Stimulated activated effector memory CD8-positive, alpha-beta T cell treated with anti-CD3 and anti-CD28 coated beads, Interleukin-12 subunit alpha, Interleukin-12 subunit beta, amount 100 ng/mL, for 72 hours (primary cell): ENCODE results near the gene SSR1.
A peak's percentile ranks its signal among the peaks of the same experiment; 100 is the strongest.
"Not testable (repeated sequence)": the region's sequence is repeated elsewhere in the genome, so short reads cannot be mapped to it uniquely, and the experiment has no call there.

Experiments used
- ATAC-seq: fragments of 150-1000 bp; cut with Tn5 transposase; 2 replicates; pipeline ENCODE4 v1.10.0; 2021
- DNase-seq, 2 donors: peaks; one replicate each; pipeline ENCODE4 v3.0.0; 2021 to 2022; ENCODE audit warnings: low spot score in 2 of 2
- H3K27ac Mint-ChIP-seq: one replicate; pipeline ENCODE4 v1.8.0; 2022; ENCODE audit warnings: mild to moderate bottlenecking, mixed read lengths
- H3K36me3 Mint-ChIP-seq: one replicate; pipeline ENCODE4 v1.8.0; 2022; ENCODE audit warnings: mild to moderate bottlenecking, mixed read lengths
- H3K4me1 Mint-ChIP-seq: one replicate; pipeline ENCODE4 v1.8.0; 2022; ENCODE audit warnings: mixed read lengths
- H3K4me3 Mint-ChIP-seq: one replicate; pipeline ENCODE4 v1.8.0; 2022; ENCODE audit warnings: mild to moderate bottlenecking, mixed read lengths
- H3K9me3 Mint-ChIP-seq: one replicate; pipeline ENCODE4 v1.8.0; 2022; ENCODE audit warnings: mixed read lengths

Gene SSR1

GRCh38 chr6:7328243-7328642 is 15.2 kb upstream of the SSR1 start:
- no peak overlapping the region for H3K27ac Mint-ChIP-seq
- H3K4me3 Mint-ChIP-seq: no peak overlapping the region
- DNase-seq: no peak
- ATAC-seq: peak; percentile 75
- H3K36me3 Mint-ChIP-seq: no peaks in the 10 kb centered on the region
- peaks cover 6% of the 10 kb centered on the region for H3K4me1 Mint-ChIP-seq
- peaks cover 3% of the 10 kb centered on the region for H3K9me3 Mint-ChIP-seq

- Mint-ChIP-seq H3K9me3 (peaks cover 3% of the 10 kb centered on the region), H3K27ac (no peak overlapping the region), H3K4me3 (no peak overlapping the region), H3K36me3 (no peaks in the 10 kb centered on the region), H3K4me1 (peaks cover 6% of the 10 kb centered on the region)
- DNase-seq (no peak), ATAC-seq (no peak)
Observed at GRCh38 chr6:7325750-7326149, 12.8 kb upstream of the SSR1 start.

- H3K9me3 Mint-ChIP-seq: peaks cover 3% of the 10 kb centered on the region
- no peak overlapping the region for H3K4me3 Mint-ChIP-seq
- no peaks in the 10 kb centered on the region for H3K36me3 Mint-ChIP-seq
- peaks cover 6% of the 10 kb centered on the region for H3K4me1 Mint-ChIP-seq
- no peak for ATAC-seq
- no peak for DNase-seq
- H3K27ac Mint-ChIP-seq: no peak overlapping the region
Observed at GRCh38 chr6:7324520-7324919, 11.5 kb upstream of the SSR1 start.

- DNase-seq: no peak
- H3K36me3 Mint-ChIP-seq: no peaks in the 10 kb centered on the region
- H3K9me3 Mint-ChIP-seq: peaks cover 3% of the 10 kb centered on the region
- peaks cover 1% of the 10 kb centered on the region for H3K4me1 Mint-ChIP-seq
- no peak overlapping the region for H3K27ac Mint-ChIP-seq
- H3K4me3 Mint-ChIP-seq: no peak overlapping the region
- ATAC-seq: no peak
Observed at GRCh38 chr6:7323074-7323473, 10.1 kb upstream of the SSR1 start.

GRCh38 chr6:7321866-7322265 is 8.9 kb upstream of the SSR1 start:
- DNase-seq, H3K27ac Mint-ChIP-seq, H3K36me3 Mint-ChIP-seq, ATAC-seq, H3K4me3 Mint-ChIP-seq, H3K9me3 Mint-ChIP-seq, H3K4me1 Mint-ChIP-seq: not testable (repeated sequence)

GRCh38 chr6:7319406-7319805 is 6.4 kb upstream of the SSR1 start:
- not testable (repeated sequence) for H3K4me1 Mint-ChIP-seq, H3K36me3 Mint-ChIP-seq

GRCh38 chr6:7317538-7317937 is 4.5 kb upstream of the SSR1 start:
- no peak for DNase-seq
- H3K27ac Mint-ChIP-seq: no peak overlapping the region
- no peak for ATAC-seq
- H3K4me3 Mint-ChIP-seq: no peak overlapping the region
- no peaks in the 10 kb centered on the region for H3K9me3 Mint-ChIP-seq
- peaks cover 13% of the 10 kb centered on the region for H3K36me3 Mint-ChIP-seq
- H3K4me1 Mint-ChIP-seq: no peaks in the 10 kb centered on the region

More at GRCh38 chr6:7319406-7319805, 6.4 kb upstream of the SSR1 start:
- ATAC-seq, H3K4me3 Mint-ChIP-seq, DNase-seq, H3K9me3 Mint-ChIP-seq, H3K27ac Mint-ChIP-seq: not testable (repeated sequence)

- no peak overlapping the region for H3K27ac Mint-ChIP-seq
- peaks cover 4% of the 10 kb centered on the region for H3K4me1 Mint-ChIP-seq
- H3K36me3 Mint-ChIP-seq: peaks cover 20% of the 10 kb centered on the region
- no peak overlapping the region for H3K4me3 Mint-ChIP-seq
- DNase-seq (no peak), ATAC-seq (no peak)
- H3K9me3 Mint-ChIP-seq: no peaks in the 10 kb centered on the region
Observed at GRCh38 chr6:7316658-7317533, 3.9 kb upstream of the SSR1 start.

GRCh38 chr6:7315948-7316365 is 3.0 kb upstream of the SSR1 start:
- H3K4me3 Mint-ChIP-seq: no peak overlapping the region
- no peak for ATAC-seq
- no peaks in the 10 kb centered on the region for H3K9me3 Mint-ChIP-seq
- H3K4me1 Mint-ChIP-seq: peaks cover 9% of the 10 kb centered on the region
- H3K36me3 Mint-ChIP-seq: peaks cover 25% of the 10 kb centered on the region
- H3K27ac Mint-ChIP-seq: no peak overlapping the region
- DNase-seq: no peak

- Mint-ChIP-seq H3K36me3 (peaks cover 32% of the 10 kb centered on the region), H3K4me3 (peak overlapping the region; percentile 97), H3K27ac (peak overlapping the region; percentile 23)
- H3K9me3 Mint-ChIP-seq, ATAC-seq, H3K4me1 Mint-ChIP-seq, DNase-seq: not testable (repeated sequence)
Observed at GRCh38 chr6:7315087-7315947, 2.3 kb upstream of the SSR1 start.

GRCh38 chr6:7314414-7314813 is 1.4 kb upstream of the SSR1 start:
- H3K4me3 Mint-ChIP-seq: peak overlapping the region; percentile 97
- no peak for ATAC-seq
- no peak for DNase-seq
- peak overlapping the region; percentile 23 for H3K27ac Mint-ChIP-seq
- peaks cover 5% of the 10 kb centered on the region for H3K9me3 Mint-ChIP-seq
- peaks cover 41% of the 10 kb centered on the region for H3K36me3 Mint-ChIP-seq
- peaks cover 10% of the 10 kb centered on the region for H3K4me1 Mint-ChIP-seq

GRCh38 chr6:7313505-7314165 is 636 bp upstream of the SSR1 start:
- Mint-ChIP-seq H3K4me3 (peak overlapping the region; percentile 97), H3K36me3 (peaks cover 48% of the 10 kb centered on the region), H3K4me1 (peaks cover 16% of the 10 kb centered on the region), H3K27ac (peak overlapping the region; percentile 98), H3K9me3 (peaks cover 5% of the 10 kb centered on the region)
- ATAC-seq (no peak), DNase-seq (no peak)

- Mint-ChIP-seq H3K27ac (peak overlapping the region; percentile 98), H3K36me3 (peaks cover 64% of the 10 kb centered on the region), H3K9me3 (peaks cover 5% of the 10 kb centered on the region), H3K4me1 (peaks cover 27% of the 10 kb centered on the region), H3K4me3 (peak overlapping the region; percentile 97)
- ATAC-seq: no peak
- no peak for DNase-seq
Observed at GRCh38 chr6:7311917-7312615, 933 bp downstream of the SSR1 start.

GRCh38 chr6:7311176-7311575 is 1.8 kb downstream of the SSR1 start:
- H3K4me3 Mint-ChIP-seq: peak overlapping the region; percentile 97
- DNase-seq: no peak
- H3K9me3 Mint-ChIP-seq: peaks cover 5% of the 10 kb centered on the region
- peaks cover 73% of the 10 kb centered on the region for H3K36me3 Mint-ChIP-seq
- peaks cover 27% of the 10 kb centered on the region for H3K4me1 Mint-ChIP-seq
- H3K27ac Mint-ChIP-seq: no peak overlapping the region
- ATAC-seq: no peak

GRCh38 chr6:7309050-7309449 is 3.9 kb downstream of the SSR1 start:
- H3K4me3 Mint-ChIP-seq: no peak overlapping the region
- H3K4me1 Mint-ChIP-seq: peaks cover 39% of the 10 kb centered on the region
- ATAC-seq (no peak), DNase-seq (no peak)
- peak overlapping the region; percentile 26 for H3K27ac Mint-ChIP-seq
- peaks cover 94% of the 10 kb centered on the region for H3K36me3 Mint-ChIP-seq
- H3K9me3 Mint-ChIP-seq: peaks cover 5% of the 10 kb centered on the region
